NAMALWA (cell line): Measurements from ENCODE around the gene LSM2.

Source experiments
- DNase-seq: peaks from one replicate; pipeline ENCODE4 v3.0.0-alpha.2; 2015; ENCODE audit warnings: low spot score

LSM2 gene

GRCh38 chr6:31776989-31777666 lies 29.6 kb downstream of the LSM2 start, which contains the start of gene VWA7:
Gene VWA7 (minus strand): TSS chr6:31777328. CDS start chr6:31776779, 549 bp downstream.
- DNase-seq = peak; percentile 57

- DNase-seq = no peak
Measured at GRCh38 chr6:31776485-31776988, 30.2 kb downstream of the LSM2 start.

DNA sequence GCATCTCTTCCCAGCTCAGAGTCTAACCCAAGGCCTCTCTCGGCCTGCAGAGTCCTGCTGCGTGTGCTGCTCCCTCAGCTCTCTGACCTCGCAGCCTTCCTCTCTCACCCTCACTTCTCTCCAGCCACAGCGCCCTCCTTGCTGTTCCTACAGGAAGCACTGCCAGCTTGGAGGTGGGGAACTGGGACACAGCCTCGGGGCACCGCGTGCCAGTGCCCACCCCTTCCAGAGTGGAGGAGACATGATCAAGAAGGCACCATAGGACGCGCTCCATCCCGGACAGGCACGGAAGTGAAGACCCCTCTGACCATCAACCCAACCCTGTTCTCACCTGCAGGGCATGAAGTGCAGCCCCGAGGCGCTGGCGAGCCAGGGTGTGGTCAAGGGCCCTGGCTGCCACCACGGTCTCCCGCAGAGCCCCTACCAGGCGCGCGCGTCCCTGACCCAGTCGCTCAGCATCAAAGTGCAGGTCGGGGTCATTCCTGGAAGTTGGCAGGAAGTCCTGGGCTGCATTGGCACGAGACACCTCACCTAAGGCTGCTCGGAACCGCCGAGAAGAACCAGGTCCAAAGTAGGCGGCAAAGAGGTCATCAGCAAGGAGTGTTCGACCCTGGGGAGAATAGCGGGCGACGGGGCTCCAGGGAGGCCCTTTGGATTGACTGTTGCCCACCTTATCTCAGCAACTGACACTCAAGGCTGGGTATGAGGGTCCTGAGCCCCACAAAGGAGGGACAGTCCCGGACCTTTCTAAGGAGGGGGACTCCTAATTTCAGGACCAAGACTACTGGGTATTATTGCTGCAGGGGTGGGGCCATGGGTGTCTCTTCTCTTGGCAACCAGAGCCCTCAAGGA lies 30.9 kb downstream of the LSM2 start:
- DNase-seq = no peak

- DNase-seq = no peak
Measured at GRCh38 chr6:31775184-31775583, 31.6 kb downstream of the LSM2 start.

GRCh38 chr6:31771992-31772358 lies 34.8 kb downstream of the LSM2 start:
- DNase-seq = no peak

DNA sequence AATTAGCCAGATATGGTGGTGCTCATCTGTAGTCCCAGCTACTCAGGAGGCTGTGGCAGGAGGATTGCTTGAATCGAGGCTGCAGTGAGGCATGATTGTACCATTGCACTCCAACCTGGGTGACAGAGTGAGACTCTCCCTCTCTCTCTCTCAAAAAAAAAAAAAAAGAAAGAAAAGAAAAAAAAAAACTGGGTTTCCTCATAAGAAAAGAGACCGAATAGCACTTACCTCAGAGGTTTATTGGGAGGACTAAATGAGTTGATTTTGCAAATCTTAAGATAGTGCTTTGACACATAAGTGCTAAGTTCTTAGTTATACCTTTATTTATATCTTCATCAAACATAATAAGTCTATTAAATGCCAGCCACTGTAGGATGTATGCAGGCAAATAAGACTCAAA lies 35.9 kb downstream of the LSM2 start:
- no peak for DNase-seq

- peak; percentile 87 for DNase-seq
Measured at GRCh38 chr6:31769684-31770371, 36.9 kb downstream of the LSM2 start.

DNA sequence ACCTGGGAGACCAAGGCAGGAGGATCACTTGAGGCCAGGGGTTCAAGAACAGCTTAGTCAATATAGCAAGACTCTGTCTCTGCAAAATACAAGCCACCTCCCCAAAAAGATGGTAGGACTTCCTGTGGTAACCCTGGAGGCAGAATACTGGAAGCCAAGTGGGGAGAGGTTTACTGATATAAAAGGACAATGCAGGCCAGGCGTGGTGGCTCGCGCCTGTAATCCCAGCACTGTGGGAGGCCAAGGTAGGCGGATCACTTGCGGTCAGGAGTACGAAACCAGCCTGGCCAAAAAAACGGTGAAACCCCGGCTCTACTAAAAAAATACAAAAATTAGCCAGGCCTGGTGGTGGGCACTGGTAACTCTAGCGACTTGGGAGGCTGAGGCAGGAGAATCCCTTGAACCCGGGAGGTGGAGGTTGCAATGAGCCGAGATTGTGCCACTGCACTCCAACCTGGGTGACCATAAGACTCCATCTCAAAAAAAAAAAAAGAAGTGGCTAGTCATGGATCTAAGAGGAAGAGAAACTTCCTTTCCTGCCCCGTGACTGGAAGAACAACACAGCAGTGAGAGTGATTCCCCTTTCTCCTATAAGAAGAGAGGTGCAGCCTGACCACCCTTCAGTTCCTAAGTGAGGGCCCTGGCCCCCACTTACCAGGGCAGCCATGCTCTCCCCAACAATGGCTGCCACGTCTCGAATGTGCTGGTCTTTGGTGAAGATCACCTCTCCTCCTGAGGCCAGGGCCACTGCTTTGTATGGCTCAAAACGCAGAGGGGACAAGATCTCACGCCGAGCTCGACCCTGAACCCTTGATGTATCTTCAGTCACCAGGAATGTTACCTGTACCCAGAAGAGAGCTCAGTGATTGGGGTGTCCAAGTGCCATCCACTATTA lies 38.2 kb downstream of the LSM2 start:
- DNase-seq = no peak

DNA sequence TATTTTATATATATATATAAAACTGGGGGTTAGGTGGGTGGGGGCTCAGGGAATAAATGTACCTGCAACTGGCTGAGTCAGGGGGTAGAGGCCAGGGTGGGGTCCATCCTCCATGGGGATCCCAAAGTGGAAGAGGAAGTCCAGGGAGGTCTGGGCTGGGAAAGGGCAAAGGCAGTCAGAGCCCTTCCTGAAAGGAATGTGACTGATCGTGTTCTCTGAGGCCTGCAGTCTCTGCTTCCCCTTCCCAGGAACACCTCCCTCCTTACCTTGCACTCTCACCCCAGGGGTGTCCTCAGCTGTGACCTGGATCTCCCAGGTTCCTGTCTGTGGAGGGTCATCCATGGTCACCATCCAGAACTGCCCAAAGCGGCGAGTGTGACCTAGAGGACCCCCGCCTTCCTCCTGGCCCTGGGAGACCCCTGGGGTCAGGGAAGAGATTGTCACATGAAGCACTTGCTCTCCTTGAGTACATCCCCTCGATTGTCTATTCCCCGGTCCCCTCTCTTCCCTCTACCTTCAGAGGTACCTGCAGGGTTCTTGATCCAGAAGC lies 39.6 kb downstream of the LSM2 start:
- no peak for DNase-seq

DNA sequence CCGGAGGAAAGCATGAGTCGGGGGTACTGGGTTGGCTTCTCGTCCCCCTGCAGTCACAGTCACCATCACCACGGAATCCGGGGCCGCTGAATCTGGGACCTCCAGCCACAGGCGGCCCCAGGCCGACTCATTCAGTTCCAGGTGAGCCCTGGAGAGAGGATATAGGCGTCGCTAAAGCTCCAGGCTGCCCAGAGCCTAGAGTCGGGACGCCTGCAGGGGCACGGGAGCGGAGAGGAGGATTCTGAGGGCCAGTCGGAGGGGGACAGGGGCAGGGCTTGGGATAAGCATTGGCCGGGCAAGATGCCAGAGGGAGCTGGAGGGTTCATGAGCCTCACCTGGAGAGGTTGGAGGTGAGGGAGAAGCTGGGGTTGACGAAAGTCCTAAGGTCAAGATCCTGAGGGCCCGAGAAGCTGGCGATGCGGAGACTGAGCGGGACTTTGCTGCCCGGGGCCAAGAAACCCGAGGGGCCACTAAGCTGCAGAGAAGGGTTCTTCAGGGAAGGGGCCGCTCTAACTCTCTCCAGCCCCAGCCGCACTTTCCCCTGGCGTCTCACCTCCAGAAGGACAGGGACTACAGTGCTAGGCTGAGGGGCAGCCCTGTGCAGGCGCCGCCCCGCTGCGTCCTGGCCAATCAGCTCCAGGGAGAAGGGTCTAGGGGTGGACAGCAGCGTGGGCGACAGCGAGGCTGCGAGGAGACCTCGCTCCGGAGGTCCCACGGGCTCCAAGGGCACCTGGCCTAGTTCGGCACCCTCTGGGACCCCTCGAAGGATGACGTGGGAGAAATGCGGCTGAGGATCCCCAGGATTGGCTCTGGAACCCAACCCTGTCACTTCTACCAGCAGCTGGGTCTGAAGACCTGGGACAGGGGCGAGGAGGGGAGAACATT lies 40.6 kb downstream of the LSM2 start:
- DNase-seq = no peak

DNA sequence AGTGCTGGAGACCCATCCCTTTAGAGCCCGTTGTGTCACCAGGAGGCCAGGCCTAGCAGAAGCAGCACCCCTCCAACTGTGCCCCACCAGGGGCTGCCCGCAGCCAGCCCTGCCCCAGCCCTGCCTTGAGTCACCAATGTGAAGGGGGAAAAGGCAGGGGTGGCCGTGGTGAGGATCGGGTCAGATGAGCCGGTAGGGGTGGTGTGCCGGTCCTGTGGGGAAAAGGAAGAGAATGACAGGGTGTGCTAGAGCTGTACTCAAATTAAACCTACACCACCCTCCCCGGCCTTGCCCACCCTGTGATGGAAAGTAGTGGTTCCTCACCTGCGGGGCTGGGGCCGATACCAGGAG lies 41.2 kb downstream of the LSM2 start:
- no peak for DNase-seq

- DNase-seq = no peak
Measured at GRCh38 chr6:31764198-31764597, 42.6 kb downstream of the LSM2 start.

DNA sequence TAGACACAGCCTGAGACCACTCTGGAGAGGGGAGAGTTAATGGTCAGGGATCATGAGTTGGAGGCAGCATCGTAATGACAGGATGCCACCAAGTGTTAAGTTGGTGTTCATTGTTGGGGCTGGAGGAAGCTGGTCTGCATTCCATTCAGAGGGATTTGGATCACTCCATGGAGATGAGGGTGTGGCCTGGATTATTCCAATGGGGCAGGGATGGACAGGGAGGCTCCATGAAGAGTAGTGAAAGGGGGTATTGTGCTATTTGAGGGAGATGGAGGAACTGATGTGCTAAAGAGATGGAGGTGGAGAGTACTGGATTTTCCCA lies 43.2 kb downstream of the LSM2 start:
- no peak for DNase-seq

GRCh38 chr6:31762878-31763618 lies 43.7 kb downstream of the LSM2 start:
- DNase-seq = no peak

GRCh38 chr6:31762356-31762755 lies 44.4 kb downstream of the LSM2 start, which contains the start of gene SAPCD1:
Gene SAPCD1 (plus strand): TSS chr6:31762656. CDS start chr6:31763055, 399 bp downstream.
- DNase-seq = no peak

- no peak for DNase-seq
Measured at GRCh38 chr6:31761343-31761742, 45.4 kb downstream of the LSM2 start.

GRCh38 chr6:31760790-31761189 lies 46.0 kb downstream of the LSM2 start:
- DNase-seq = no peak

GRCh38 chr6:31758281-31758680 lies 48.5 kb downstream of the LSM2 start:
- no peak for DNase-seq

DNA sequence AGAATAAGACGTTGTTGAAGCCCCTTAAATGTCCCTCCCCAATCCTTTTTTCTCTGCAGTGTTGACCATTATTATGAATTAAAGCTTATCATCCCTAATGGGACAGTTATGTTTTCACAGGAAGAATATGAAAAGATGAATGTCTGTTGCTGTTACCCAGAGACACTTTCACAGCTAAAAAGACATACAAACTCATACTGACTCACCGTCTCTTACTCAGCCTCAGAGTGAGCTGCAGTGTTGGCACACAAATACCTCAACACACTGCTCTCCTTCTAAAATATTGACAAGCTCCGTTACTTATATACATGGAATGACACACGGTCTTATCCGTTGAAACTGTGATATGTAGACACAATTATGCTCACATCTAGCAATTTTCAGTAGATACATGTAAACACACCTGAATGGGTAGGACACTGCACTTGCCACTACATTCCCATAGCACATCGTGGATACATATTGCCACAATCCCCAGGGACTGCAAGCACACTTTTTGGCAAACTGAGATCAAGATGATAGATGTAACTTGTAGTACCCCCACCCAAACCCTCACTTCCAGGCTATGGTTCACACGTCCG lies 53.9 kb downstream of the LSM2 start:
- no peak for DNase-seq
